ENCODE data around the gene DDX54.

Gene DDX54

GRCh38 chr12:113172185-113172584 lies 13.1 kb downstream of the DDX54 start:
- H3K4me3 ChIP-seq (ENCODE audit: low read depth, low read length) = no peak overlapping the region
- H3K27ac ChIP-seq (ENCODE audit: low read depth, low read length) = no peak overlapping the region
- H2AFZ ChIP-seq (ENCODE audit: low read length, unreplicated experiment) = no peak overlapping the region
- no peaks in the 10 kb centered on the region for H3K27me3 ChIP-seq (ENCODE audit: insufficient read depth, low read length)
- no peaks in the 10 kb centered on the region for H3K79me2 ChIP-seq (ENCODE audit: control insufficient read depth, insufficient read depth, low read length, unreplicated experiment)
- peaks cover 30% of the 10 kb centered on the region for H3K36me3 ChIP-seq (ENCODE audit: insufficient read depth, low read length)
- no peaks in the 10 kb centered on the region for H3K4me1 ChIP-seq (ENCODE audit: control insufficient read depth, insufficient read depth, low read length, unreplicated experiment)

DNA sequence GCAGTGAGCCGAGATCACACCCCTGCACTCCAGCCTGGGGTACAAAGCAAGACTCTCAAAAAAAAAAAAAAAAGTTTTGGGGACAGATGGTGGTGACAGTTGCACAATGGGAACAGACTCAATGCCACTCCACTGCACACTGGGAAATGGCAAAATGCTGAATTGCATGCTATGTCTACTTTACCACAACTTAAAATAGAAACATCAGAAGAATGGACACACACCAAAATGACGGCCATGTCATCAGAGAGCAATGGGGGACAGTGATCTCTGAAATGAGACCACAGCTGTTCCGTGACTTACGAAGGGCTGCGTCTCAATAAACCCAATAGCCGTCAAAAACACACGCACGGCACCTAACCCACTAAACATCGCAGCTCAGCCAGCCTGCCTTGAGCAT lies 13.7 kb downstream of the DDX54 start:
- H3K79me2 ChIP-seq (ENCODE audit: control insufficient read depth, insufficient read depth, low read length, unreplicated experiment) = no peaks in the 10 kb centered on the region
- no peak overlapping the region for H3K27ac ChIP-seq (ENCODE audit: low read depth, low read length)
- H3K4me1 ChIP-seq (ENCODE audit: control insufficient read depth, insufficient read depth, low read length, unreplicated experiment) = no peaks in the 10 kb centered on the region
- no peaks in the 10 kb centered on the region for H3K27me3 ChIP-seq (ENCODE audit: insufficient read depth, low read length)
- no peak overlapping the region for H2AFZ ChIP-seq (ENCODE audit: low read length, unreplicated experiment)
- H3K36me3 ChIP-seq (ENCODE audit: insufficient read depth, low read length) = peaks cover 28% of the 10 kb centered on the region
- no peak overlapping the region for H3K4me3 ChIP-seq (ENCODE audit: low read depth, low read length)

GRCh38 chr12:113170926-113171325 lies 14.4 kb downstream of the DDX54 start:
- no peaks in the 10 kb centered on the region for H3K79me2 ChIP-seq (ENCODE audit: control insufficient read depth, insufficient read depth, low read length, unreplicated experiment)
- no peaks in the 10 kb centered on the region for H3K27me3 ChIP-seq (ENCODE audit: insufficient read depth, low read length)
- H2AFZ ChIP-seq (ENCODE audit: low read length, unreplicated experiment) = no peak overlapping the region
- H3K4me1 ChIP-seq (ENCODE audit: control insufficient read depth, insufficient read depth, low read length, unreplicated experiment) = no peaks in the 10 kb centered on the region
- peaks cover 28% of the 10 kb centered on the region; the same call in 1 of the 2 replicates for H3K36me3 ChIP-seq (ENCODE audit: insufficient read depth, low read length)
- no peak overlapping the region for H3K27ac ChIP-seq (ENCODE audit: low read depth, low read length)
- H3K4me3 ChIP-seq (ENCODE audit: low read depth, low read length) = no peak overlapping the region

DNA sequence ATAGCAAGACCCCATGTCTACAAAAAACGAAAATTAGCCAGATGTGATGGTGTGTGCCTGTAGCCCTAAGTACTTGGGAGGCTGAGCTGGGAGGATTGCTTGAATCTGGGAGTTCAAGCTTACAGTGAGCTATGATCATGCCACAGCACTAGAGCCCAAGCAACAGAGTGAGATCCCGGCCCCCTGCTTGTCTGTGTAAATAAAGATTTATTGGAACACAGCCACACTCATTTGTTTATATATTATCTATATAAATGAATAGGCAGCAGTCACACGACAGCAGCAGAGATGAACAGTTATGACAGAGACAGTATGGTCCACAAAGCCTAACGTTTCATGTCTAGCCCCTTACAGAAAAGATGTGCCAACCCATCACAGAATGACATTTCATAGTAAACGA lies 14.8 kb downstream of the DDX54 start:
- no peak overlapping the region for H3K27ac ChIP-seq (ENCODE audit: low read depth, low read length)
- H3K27me3 ChIP-seq (ENCODE audit: insufficient read depth, low read length) = no peaks in the 10 kb centered on the region
- H3K79me2 ChIP-seq (ENCODE audit: control insufficient read depth, insufficient read depth, low read length, unreplicated experiment) = no peaks in the 10 kb centered on the region
- no peaks in the 10 kb centered on the region for H3K4me1 ChIP-seq (ENCODE audit: control insufficient read depth, insufficient read depth, low read length, unreplicated experiment)
- H3K4me3 ChIP-seq (ENCODE audit: low read depth, low read length) = no peak overlapping the region
- no peak overlapping the region for H2AFZ ChIP-seq (ENCODE audit: low read length, unreplicated experiment)
- H3K36me3 ChIP-seq (ENCODE audit: insufficient read depth, low read length) = peaks cover 29% of the 10 kb centered on the region; the same call in 1 of the 2 replicates

DNA sequence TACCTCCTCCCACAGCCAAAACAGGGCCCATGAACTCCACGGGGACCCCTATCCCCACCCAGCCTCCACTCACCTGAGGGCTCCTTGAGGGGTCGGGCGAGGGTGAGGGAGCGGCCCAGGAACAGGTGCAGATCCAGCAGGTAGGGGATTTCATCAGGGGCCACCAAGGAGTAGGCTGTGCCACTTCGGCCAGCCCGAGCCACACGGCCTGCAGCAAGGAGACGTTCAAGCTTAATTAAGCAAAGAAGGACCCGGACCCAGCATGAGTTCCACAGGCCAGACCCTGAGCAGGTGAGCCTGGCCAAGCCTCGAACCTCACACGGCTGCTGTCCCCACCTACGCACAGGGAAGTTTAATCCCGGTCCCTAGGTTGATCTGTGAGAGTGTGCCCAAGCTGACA lies 15.6 kb downstream of the DDX54 start:
- Histone ChIP-seq H3K36me3 (ENCODE audit: insufficient read depth, low read length) (peaks cover 35% of the 10 kb centered on the region; the same call in 1 of the 2 replicates), H2AFZ (ENCODE audit: low read length, unreplicated experiment) (no peak overlapping the region), H3K4me3 (ENCODE audit: low read depth, low read length) (no peak overlapping the region), H3K79me2 (ENCODE audit: control insufficient read depth, insufficient read depth, low read length, unreplicated experiment) (no peaks in the 10 kb centered on the region), H3K27ac (ENCODE audit: low read depth, low read length) (no peak overlapping the region), H3K27me3 (ENCODE audit: insufficient read depth, low read length) (no peaks in the 10 kb centered on the region), H3K4me1 (ENCODE audit: control insufficient read depth, insufficient read depth, low read length, unreplicated experiment) (peaks cover 5% of the 10 kb centered on the region)

GRCh38 chr12:113167868-113168267 lies 17.4 kb downstream of the DDX54 start:
- Histone ChIP-seq H3K27me3 (ENCODE audit: insufficient read depth, low read length) (no peaks in the 10 kb centered on the region), H3K79me2 (ENCODE audit: control insufficient read depth, insufficient read depth, low read length, unreplicated experiment) (no peaks in the 10 kb centered on the region), H3K27ac (ENCODE audit: low read depth, low read length) (no peak overlapping the region), H3K36me3 (ENCODE audit: insufficient read depth, low read length) (peaks cover 44% of the 10 kb centered on the region; the same call in 1 of the 2 replicates), H2AFZ (ENCODE audit: low read length, unreplicated experiment) (no peak overlapping the region), H3K4me1 (ENCODE audit: control insufficient read depth, insufficient read depth, low read length, unreplicated experiment) (peaks cover 5% of the 10 kb centered on the region), H3K4me3 (ENCODE audit: low read depth, low read length) (no peak overlapping the region)

GRCh38 chr12:113165521-113166450 lies 19.5 kb downstream of the DDX54 start:
- Histone ChIP-seq H3K27me3 (ENCODE audit: insufficient read depth, low read length) (no peaks in the 10 kb centered on the region), H2AFZ (ENCODE audit: low read length, unreplicated experiment) (no peak overlapping the region), H3K4me3 (ENCODE audit: low read depth, low read length) (no peak overlapping the region), H3K36me3 (ENCODE audit: insufficient read depth, low read length) (peaks cover 28% of the 10 kb centered on the region; the same call in 1 of the 2 replicates), H3K4me1 (ENCODE audit: control insufficient read depth, insufficient read depth, low read length, unreplicated experiment) (peaks cover 16% of the 10 kb centered on the region), H3K79me2 (ENCODE audit: control insufficient read depth, insufficient read depth, low read length, unreplicated experiment) (no peaks in the 10 kb centered on the region), H3K27ac (ENCODE audit: low read depth, low read length) (no peak overlapping the region)

GRCh38 chr12:113164014-113164413 lies 21.3 kb downstream of the DDX54 start:
- Histone ChIP-seq H3K27me3 (ENCODE audit: insufficient read depth, low read length) (no peaks in the 10 kb centered on the region), H3K36me3 (ENCODE audit: insufficient read depth, low read length) (peaks cover 26% of the 10 kb centered on the region; the same call in 1 of the 2 replicates), H3K4me3 (ENCODE audit: low read depth, low read length) (no peak overlapping the region), H3K4me1 (ENCODE audit: control insufficient read depth, insufficient read depth, low read length, unreplicated experiment) (peaks cover 16% of the 10 kb centered on the region), H3K79me2 (ENCODE audit: control insufficient read depth, insufficient read depth, low read length, unreplicated experiment) (no peaks in the 10 kb centered on the region), H2AFZ (ENCODE audit: low read length, unreplicated experiment) (no peak overlapping the region), H3K27ac (ENCODE audit: low read depth, low read length) (no peak overlapping the region)

- H3K4me1 ChIP-seq (ENCODE audit: control insufficient read depth, insufficient read depth, low read length, unreplicated experiment) = peaks cover 16% of the 10 kb centered on the region
- no peaks in the 10 kb centered on the region for H3K27me3 ChIP-seq (ENCODE audit: insufficient read depth, low read length)
- H3K27ac ChIP-seq (ENCODE audit: low read depth, low read length) = no peak overlapping the region
- no peaks in the 10 kb centered on the region for H3K79me2 ChIP-seq (ENCODE audit: control insufficient read depth, insufficient read depth, low read length, unreplicated experiment)
- H3K36me3 ChIP-seq (ENCODE audit: insufficient read depth, low read length) = peaks cover 26% of the 10 kb centered on the region; the same call in 1 of the 2 replicates
- H2AFZ ChIP-seq (ENCODE audit: low read length, unreplicated experiment) = no peak overlapping the region
- no peak overlapping the region for H3K4me3 ChIP-seq (ENCODE audit: low read depth, low read length)
Measured at GRCh38 chr12:113163030-113163360, 22.3 kb downstream of the DDX54 start.

- no peak overlapping the region for H3K27ac ChIP-seq (ENCODE audit: low read depth, low read length)
- no peak overlapping the region for H2AFZ ChIP-seq (ENCODE audit: low read length, unreplicated experiment)
- H3K36me3 ChIP-seq (ENCODE audit: insufficient read depth, low read length) = peaks cover 26% of the 10 kb centered on the region; the same call in 1 of the 2 replicates
- no peaks in the 10 kb centered on the region for H3K79me2 ChIP-seq (ENCODE audit: control insufficient read depth, insufficient read depth, low read length, unreplicated experiment)
- H3K27me3 ChIP-seq (ENCODE audit: insufficient read depth, low read length) = no peaks in the 10 kb centered on the region
- peaks cover 16% of the 10 kb centered on the region for H3K4me1 ChIP-seq (ENCODE audit: control insufficient read depth, insufficient read depth, low read length, unreplicated experiment)
- no peak overlapping the region for H3K4me3 ChIP-seq (ENCODE audit: low read depth, low read length)
Measured at GRCh38 chr12:113162102-113163029, 22.9 kb downstream of the DDX54 start.
